Transverse colon (tissue), 4 donors: Measurements from ENCODE around the gene RPS6KA2. TPM values are rescaled to one million over a fixed set of nuclear protein-coding genes. Genes with fewer than 3 reads are reported as not detected.

Experiments used
- DNase-seq: peaks from one replicate; pipeline ENCODE4 v3.0.0-alpha.2; 2019
- H3K27ac ChIP-seq, 4 donors: fragments of 200-600 bp; sonication (generic); 2 replicates each; pipeline ENCODE4 v1.5.1; 2016 to 2018; ENCODE audit warnings: inconsistent platforms in 4 of 4
- H3K27me3 ChIP-seq: fragments of 200-600 bp; sonication (generic); 2 replicates; pipeline ENCODE4 v1.5.1; 2017; ENCODE audit warnings: inconsistent platforms
- H3K36me3 ChIP-seq, 4 donors: fragments of 200-600 bp; sonication (generic); 2 replicates each; pipeline ENCODE4 v1.5.1; 2017 to 2019; ENCODE audit warnings: inconsistent platforms in 4 of 4
- H3K4me1 ChIP-seq, 4 donors: fragments of 200-600 bp; sonication (generic); 2 replicates each; pipeline ENCODE4 v1.5.1; 2017 to 2020; ENCODE audit warnings: inconsistent platforms in 4 of 4
- H3K4me3 ChIP-seq, 4 donors: fragments of 200-600 bp; sonication (generic); 1 replicate in 1 of 4; 2 replicates in 3 of 4; pipeline versions ENCODE4 v1.5.1 to v1.6.1; 2017 to 2019; ENCODE audit warnings: inconsistent platforms in 4 of 4
- H3K9me3 ChIP-seq, 2 donors: fragments of 200-600 bp; sonication (generic); 2 replicates each; pipeline ENCODE4 v1.5.1; 2017 to 2019; ENCODE audit warnings: inconsistent platforms in 2 of 2
- EP300 ChIP-seq: sonication (generic); formaldehyde crosslinking; IDR thresholded peaks from one replicate; pipeline ENCODE4 v1.6.1; 2017; ENCODE audit warnings: antibody characterized with exemption, low read depth
- POLR2A ChIP-seq: fragments of 450-650 bp; IDR thresholded peaks from one replicate; pipeline ENCODE4 v1.6.1; 2016; ENCODE audit warnings: antibody characterized with exemption, mild to moderate bottlenecking, moderate library complexity
- POLR2AphosphoS5 ChIP-seq, 3 donors: sonication (generic); formaldehyde crosslinking; IDR thresholded peaks; one replicate each; pipeline ENCODE4 v1.6.1; 2016; ENCODE audit warnings: antibody characterized with exemption in 3 of 3
- WGBS, 2 donors: methylation state at CpG; one replicate each; pipeline ENCODE4 v1.1.5; 2018; ENCODE audit warnings: low coverage in 1 of 2; 5-methylcytosine and 5-hydroxymethylcytosine counted together
- in situ Hi-C, 4 donors: fragments of 200-750 bp; cut with MboI; loops; one replicate each; pipeline versions ENCODE4 v1.15.0 to v1.15.1; 2017; ENCODE audit warnings: low sequenced_read_pairs in 3 of 4, low pct_ligation_motif_present in 1 of 4, low pct_unique_long_range_greater_than_20kb in 1 of 4
- intact Hi-C: fragments of 100-400 bp; cut with DNase I; formaldehyde crosslinking; loops from one replicate; pipeline ENCODE4 v1.15.1; 2023; ENCODE audit warnings: low total_unique reads
- total RNA-seq, 4 donors: library from RNA; depleted of rRNA; stranded (reverse); fragments of >200 nt; gene quantifications; one replicate each; pipeline ENCODE4 v1.1.0, GENCODE V29; 2016
- TF ChIP-seq, protein P1 (sequence below), 5 experiments: fragments of 200-600 bp in 3 of 5; fragments of 450-650 bp in 2 of 5; sonication (generic) in 3 of 5; IDR thresholded peaks; 1 replicate in 2 of 5; 2 replicates in 3 of 5; pipeline ENCODE4 v1.5.1; 2016 to 2017; ENCODE audit warnings: antibody characterized with exemption in 5 of 5, inconsistent platforms in 3 of 5, mild to moderate bottlenecking in 2 of 5, moderate library complexity in 1 of 5

Gene RPS6KA2
- total RNA-seq, 4 donors from 2014 or later = 9.6 to 41.1 (median 15.4) TPM

DNA sequence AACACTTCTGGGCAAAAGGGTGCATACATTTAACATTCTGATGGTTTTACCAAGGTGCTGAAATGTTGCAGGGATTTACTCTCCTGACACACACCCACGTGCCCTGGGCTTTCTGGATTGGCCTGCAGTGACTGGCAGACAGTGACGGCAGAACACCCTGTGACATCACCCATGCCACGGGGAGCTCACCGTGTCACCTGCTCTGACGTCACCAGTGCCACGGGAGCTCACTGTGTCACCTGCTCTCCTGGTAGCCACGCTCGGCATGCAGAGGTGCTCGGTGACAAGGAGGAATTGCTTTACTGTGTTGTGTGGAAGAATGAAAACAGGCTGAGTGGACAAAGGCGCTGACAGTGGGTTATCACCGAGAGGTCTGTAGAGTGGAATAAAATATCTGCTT lies 139.9 kb downstream of the RPS6KA2 start:
- 97% methylated on average over 4 to 11 of the region's 11 CpGs for WGBS, 2 donors
- H3K27me3 ChIP-seq = no peaks in the 10 kb centered on the region
- no peaks in the 10 kb centered on the region for H3K9me3 ChIP-seq
- no peak for DNase-seq
- peaks cover 0 to 14% (median 0%) of the 10 kb centered on the region in 4 donors for H3K4me1 ChIP-seq
- H3K36me3 ChIP-seq = no peaks in the 10 kb centered on the region
- in situ Hi-C loops = no loop called here
- TF ChIP-seq, protein P1, sequence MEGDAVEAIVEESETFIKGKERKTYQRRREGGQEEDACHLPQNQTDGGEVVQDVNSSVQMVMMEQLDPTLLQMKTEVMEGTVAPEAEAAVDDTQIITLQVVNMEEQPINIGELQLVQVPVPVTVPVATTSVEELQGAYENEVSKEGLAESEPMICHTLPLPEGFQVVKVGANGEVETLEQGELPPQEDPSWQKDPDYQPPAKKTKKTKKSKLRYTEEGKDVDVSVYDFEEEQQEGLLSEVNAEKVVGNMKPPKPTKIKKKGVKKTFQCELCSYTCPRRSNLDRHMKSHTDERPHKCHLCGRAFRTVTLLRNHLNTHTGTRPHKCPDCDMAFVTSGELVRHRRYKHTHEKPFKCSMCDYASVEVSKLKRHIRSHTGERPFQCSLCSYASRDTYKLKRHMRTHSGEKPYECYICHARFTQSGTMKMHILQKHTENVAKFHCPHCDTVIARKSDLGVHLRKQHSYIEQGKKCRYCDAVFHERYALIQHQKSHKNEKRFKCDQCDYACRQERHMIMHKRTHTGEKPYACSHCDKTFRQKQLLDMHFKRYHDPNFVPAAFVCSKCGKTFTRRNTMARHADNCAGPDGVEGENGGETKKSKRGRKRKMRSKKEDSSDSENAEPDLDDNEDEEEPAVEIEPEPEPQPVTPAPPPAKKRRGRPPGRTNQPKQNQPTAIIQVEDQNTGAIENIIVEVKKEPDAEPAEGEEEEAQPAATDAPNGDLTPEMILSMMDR (IDR thresholded peaks at IDR 0.05) = no peak
- no peak for TF ChIP-seq POLR2AphosphoS5 (IDR thresholded peaks at IDR 0.05)
- no peak for TF ChIP-seq EP300
- TF ChIP-seq POLR2A = no peak
- intact Hi-C loops = loop anchor here (10.0 kb wide), 1 partner anchor 818 kb away; no protein-coding TSS in a partner anchor
- peak overlapping the region in 1 of 4 donors; percentile 50 for H3K27ac ChIP-seq
- H3K4me3 ChIP-seq = no peak overlapping the region

DNA sequence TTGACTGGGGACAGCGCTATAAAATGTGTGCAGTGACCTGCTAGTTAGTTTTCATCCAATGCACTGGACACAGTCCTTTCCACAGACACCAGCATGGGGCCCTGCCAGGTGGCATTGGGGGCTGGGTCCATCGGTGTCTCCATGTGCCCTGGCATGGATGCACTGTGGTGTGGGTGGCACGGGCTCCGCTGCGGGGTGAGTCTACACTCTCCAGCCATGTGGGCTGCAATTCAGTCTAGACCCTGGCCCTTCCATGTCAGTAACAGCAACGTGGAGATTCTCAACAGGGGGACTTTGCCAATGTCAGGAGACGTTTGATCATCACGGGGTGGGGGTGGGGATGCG lies 140.5 kb downstream of the RPS6KA2 start:
- TF ChIP-seq, protein P1 (IDR thresholded peaks at IDR 0.05) = no peak
- TF ChIP-seq POLR2AphosphoS5 (IDR thresholded peaks at IDR 0.05) = no peak
- no peak for TF ChIP-seq POLR2A
- TF ChIP-seq EP300 = no peak
- 95% methylated on average over 9 of the region's 9 CpGs; no CpG with 5 or more reads in 1 of the 2 donors for WGBS, 2 donors
- Histone ChIP-seq H3K36me3 (no peaks in the 10 kb centered on the region), H3K4me1 (peaks cover 0 to 13% (median 0%) of the 10 kb centered on the region in 4 donors), H3K27me3 (no peaks in the 10 kb centered on the region), H3K9me3 (no peaks in the 10 kb centered on the region), H3K4me3 (no peak overlapping the region), H3K27ac (no peak overlapping the region)
- intact Hi-C loops = loop anchor here (10.0 kb wide), 1 partner anchor 818 kb away; no protein-coding TSS in a partner anchor
- DNase-seq = no peak
- in situ Hi-C loops = no loop called here

DNA sequence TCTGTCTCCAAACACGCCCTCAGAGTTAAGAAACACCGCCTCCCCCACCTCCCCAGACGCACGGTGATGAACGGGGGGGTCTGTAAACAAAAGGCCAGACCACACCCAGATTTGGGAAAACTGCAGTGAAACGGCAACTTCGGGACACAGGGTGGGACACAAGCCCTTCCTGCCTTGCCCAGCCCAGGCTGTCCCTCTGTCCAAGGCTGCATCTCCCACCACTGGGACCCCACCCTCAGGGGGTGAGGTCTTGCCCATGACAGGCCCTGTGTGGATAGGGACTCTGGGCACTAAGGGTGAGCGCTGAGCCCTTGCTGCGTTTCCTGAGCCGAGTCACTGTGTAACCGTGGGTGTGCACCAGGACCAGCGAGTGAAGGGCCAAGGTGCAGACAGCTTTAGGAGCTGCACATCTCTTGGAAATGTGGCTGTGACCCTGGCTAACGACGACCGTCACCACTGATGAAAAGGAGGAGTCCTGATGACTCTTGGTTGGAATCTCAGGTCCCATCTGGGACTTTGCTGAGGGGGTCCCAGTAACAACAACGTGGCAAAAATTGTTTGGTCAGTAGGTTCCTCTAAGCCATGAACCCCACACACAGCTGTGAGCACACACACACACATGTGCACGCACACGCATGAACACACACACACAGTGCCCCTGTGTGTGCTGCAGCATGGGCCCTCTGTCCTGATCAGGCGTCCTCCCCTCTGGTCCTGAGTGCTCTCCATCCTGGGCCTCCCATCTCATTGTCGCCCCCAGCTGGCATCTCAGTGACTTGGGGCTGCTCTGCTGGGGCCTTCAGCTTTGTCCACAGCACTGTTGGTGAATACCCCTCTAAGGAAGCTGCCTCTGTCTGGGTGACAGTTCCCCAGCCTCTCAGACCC lies 141.2 kb downstream of the RPS6KA2 start:
- no peak for DNase-seq
- no peaks in the 10 kb centered on the region for H3K9me3 ChIP-seq
- TF ChIP-seq, protein P1 (IDR thresholded peaks at IDR 0.05) = no peak
- TF ChIP-seq POLR2AphosphoS5 (IDR thresholded peaks at IDR 0.05) (no peak), EP300 (no peak), POLR2A (no peak)
- intact Hi-C loops = loop anchor here (10.0 kb wide), 1 partner anchor 819 kb away; no protein-coding TSS in a partner anchor
- peaks cover 0 to 11% (median 0%) of the 10 kb centered on the region in 4 donors for H3K4me1 ChIP-seq
- in situ Hi-C loops = no loop called here
- H3K27ac ChIP-seq = no peak overlapping the region
- H3K27me3 ChIP-seq = no peaks in the 10 kb centered on the region
- no peaks in the 10 kb centered on the region for H3K36me3 ChIP-seq
- no peak overlapping the region for H3K4me3 ChIP-seq
- 86 to 87% methylated on average over 3 to 20 of the region's 20 CpGs for WGBS, 2 donors

DNA sequence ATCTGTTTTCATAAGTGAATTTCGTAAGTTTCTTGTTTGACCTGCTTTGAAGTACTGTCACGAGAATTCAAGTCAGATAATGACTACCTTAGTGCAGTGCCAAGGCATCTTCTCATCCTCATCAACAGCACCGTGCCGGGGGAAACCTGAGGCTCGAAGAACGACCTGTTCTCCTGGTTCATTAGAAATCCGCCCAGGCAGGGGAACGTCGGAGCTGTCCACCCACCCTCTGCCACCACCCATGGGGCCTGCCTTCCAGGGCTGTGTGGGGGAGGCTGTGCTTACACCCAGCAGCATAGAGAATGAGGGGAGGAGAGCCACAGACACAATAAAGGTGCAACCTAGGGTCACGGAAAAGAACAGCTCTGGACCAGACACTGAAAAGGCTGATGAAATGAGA lies 142.2 kb downstream of the RPS6KA2 start:
- no peaks in the 10 kb centered on the region for H3K36me3 ChIP-seq
- intact Hi-C loops = loop anchor here (10.0 kb wide), 1 partner anchor 820 kb away; no protein-coding TSS in a partner anchor
- H3K27ac ChIP-seq = no peak overlapping the region
- H3K4me1 ChIP-seq = peaks cover 0 to 11% (median 0%) of the 10 kb centered on the region in 4 donors
- H3K4me3 ChIP-seq = no peak overlapping the region
- TF ChIP-seq POLR2AphosphoS5 (IDR thresholded peaks at IDR 0.05) (no peak), EP300 (no peak), POLR2A (no peak)
- TF ChIP-seq, protein P1 (IDR thresholded peaks at IDR 0.05) = no peak
- H3K9me3 ChIP-seq = no peaks in the 10 kb centered on the region
- DNase-seq = no peak
- 89 to 98% methylated on average over 6 to 10 of the region's 10 CpGs for WGBS, 2 donors
- in situ Hi-C loops = no loop called here
- H3K27me3 ChIP-seq = no peaks in the 10 kb centered on the region
